HG02571 (cell line): ENCODE data around the gene CHRNA3.
"Not testable (repeated sequence)": the region's sequence is repeated elsewhere in the genome, so short reads cannot be mapped to it uniquely, and the experiment has no call there.

Experiments used
- ATAC-seq: cut with Tn5 transposase; IDR thresholded peaks from one replicate; pipeline ENCODE4 v1.9.1; 2021; ENCODE audit warnings: mild to moderate bottlenecking, moderate library complexity; ENCODE audit not compliant: unreplicated experiment

CHRNA3 gene

DNA sequence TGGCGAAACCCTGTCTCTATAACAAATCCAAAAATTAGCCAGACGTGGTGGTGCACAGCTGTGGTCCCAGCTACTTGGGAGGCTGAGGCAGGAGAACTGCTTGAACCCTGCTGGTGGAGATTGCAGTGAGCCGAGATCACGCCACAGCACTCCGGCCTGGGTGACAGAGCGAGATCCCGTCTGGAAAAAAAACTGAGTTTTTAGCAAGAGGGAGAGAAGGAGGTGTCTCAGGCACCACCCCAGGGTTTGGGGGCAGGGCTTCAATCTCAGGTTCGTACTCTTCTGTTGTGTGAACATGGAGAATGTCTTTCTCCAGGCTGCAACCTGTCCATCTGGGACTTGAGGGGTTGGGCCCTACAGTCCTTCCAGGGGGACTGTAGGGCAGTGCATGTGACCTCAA, 2.7 kb downstream of the CHRNA3 start:
- no peak for ATAC-seq

DNA sequence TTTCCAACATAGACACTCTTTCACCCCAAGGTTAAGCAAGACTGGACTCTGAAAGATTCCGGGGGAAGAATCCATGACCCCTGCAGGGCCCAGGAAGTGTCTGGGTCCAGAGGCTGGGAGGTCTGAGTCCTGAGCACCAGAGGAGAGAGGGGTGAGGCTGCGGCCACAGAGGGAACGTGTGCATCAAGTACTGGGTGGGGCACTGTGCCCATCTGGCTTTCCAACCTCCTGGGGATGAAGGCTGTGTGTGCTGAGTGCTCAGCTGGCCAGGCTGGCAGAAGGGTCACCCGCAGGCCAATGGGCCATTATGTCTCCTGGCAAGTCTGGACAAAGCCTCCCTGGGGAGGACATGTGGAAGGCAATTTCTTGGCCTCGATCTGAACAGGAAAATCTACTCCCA, 3.3 kb downstream of the CHRNA3 start:
- no peak for ATAC-seq

DNA sequence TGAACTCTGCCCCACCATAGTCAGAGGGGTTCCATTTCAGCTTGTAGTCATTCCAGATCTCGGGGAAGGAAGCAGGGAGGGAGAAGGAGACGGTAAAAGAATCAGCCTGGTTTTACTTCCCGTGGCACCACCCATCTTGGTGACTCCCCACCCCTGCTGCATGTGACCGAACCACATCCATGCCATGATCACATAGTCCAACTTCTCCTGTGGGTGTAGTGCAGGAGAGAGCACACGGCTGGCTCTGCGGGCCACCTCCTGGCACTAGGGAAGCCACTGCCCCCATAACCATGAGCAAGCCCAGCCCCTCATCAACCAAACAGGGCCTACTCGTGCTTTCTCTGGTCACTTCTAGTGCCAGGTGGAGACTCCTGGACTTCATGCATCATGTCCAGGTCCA, 3.7 kb downstream of the CHRNA3 start:
- no peak for ATAC-seq

DNA sequence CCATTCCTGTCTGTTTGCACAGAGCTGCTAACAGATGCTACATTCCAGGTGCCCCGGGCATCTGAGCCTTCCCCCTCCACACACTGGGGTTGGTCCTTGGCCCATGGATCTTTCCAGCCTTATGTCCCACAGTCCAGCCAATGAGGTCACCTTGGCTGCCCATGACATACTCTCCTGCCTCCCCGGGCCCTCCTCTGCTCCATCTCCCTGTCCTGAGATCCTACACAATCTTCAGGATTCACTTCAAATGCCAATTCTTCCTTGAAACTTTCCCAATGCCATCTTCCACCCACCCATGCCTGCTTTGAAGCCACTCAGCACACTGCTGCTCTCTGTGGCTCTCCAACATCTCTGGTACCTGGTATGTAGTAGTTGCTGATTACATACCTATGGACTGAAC, 4.3 kb downstream of the CHRNA3 start:
- no peak for ATAC-seq

GRCh38 chr15:78615151-78615589, 5.6 kb downstream of the CHRNA3 start:
- ATAC-seq = no peak

- no peak for ATAC-seq
Measured at GRCh38 chr15:78614021-78614420, 6.8 kb downstream of the CHRNA3 start.

DNA sequence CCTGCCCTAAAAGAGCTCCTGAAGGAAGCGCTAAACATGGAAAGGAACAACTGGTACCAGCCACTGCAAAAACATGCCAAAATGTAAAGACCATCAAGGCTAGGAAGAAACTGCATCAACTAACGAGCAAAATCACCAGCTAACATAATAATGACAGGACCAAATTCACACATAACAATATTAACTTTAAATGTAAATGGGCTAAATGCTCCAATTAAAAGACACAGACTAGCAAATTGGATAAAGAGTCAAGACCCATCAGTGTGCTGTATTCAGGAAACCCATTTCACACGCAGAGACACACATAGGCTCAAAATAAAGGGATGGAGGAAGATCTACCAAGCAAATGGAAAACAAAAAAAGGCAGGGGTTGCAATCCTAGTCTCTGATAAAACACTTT, 11.2 kb downstream of the CHRNA3 start:
- not testable (repeated sequence) for ATAC-seq

DNA sequence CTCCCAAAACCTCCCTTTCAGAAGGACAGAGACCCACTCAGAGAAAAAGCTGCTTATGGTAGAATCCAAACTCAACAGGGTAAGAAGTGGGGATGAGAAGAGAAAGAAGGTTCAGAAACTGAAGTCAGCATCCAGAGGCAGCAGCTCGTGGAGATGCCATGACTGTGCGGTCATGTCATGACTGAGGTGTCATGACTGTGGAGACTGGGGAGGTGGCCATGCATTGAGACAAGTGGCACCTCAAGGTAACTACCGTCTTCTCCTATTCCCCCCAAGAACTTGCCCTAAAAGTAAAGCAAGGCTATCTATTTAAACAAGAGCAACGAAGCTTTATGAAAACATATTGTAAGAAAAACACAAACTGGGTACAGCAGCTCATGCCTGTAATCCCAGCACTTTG, 15.1 kb downstream of the CHRNA3 start:
- no peak for ATAC-seq

DNA sequence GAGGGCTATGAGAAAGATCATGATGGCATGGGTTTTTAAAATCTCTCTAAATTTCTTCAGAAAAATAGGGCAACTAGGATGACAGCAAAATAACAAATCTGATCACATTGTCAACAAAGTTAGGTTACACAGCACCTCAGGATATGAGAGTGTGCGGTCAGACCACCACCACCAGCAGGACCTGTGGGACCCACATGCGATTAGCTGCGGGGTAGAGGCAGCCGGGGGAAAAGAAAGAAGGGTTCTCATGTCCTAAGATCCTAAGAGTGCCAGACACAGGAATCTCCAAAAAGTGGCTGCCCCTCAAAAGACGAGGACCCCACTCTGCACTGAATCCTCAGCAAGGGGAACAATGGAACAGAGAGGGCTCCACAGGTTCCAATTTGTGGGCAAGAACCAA, 15.6 kb downstream of the CHRNA3 start:
- no peak for ATAC-seq

DNA sequence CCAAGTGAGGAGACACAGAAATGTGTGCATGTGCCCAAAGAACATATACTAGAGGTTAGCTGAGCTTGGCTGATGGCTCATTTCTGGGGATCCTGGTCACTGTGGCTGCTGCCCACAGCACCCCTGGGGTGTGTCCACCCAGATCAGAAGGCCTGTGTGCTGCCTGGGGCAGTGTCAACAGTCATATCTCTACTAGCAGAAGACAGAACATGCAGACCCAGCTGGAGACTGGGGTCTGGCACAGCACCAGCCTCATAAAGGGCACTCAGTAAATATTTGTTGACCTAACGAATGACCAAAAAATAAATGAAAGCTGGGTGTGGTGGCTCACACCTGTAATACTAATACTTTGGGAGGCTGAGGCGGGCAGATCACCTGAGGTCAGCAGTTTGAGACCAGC, 16.4 kb downstream of the CHRNA3 start:
- no peak for ATAC-seq

DNA sequence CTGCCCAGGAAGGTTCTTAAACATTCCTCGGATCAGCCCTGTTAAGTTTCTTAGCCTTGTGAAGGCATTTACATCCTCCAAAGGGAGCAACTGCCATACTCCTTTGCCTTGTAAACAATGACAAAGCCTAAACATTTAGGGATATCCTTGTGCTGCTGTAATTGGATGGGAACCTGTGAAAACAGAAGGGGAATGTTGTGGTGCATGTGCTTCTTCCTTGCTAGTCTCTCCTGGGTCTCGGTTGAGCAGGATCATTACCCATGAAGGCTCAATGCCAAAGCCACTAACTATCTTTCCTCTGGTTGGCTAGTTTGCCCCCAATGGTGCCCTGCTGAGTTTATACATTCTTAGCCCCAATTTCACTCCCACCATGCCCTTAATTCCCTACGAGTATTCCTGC, 17.3 kb downstream of the CHRNA3 start:
- no peak for ATAC-seq

DNA sequence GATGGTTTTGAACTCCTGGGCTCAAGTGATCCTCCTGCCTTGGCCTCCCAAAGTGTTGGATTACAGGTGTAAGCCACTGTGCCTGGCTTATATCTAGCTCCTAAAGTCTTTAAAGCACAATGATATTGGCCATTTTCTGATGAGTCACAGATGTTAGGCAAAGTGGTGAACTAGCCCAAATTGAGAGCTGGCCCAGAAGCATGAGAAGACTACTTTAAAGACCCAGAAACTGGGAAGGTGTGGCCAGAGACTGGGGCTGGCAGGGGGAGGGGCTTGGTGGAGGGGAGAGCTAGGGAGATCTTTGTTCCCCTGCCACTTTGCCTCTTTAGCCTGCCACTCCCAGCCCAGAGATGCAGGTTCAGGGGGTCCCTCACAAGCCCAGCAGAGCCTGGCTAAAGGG, 21.6 kb downstream of the CHRNA3 start:
- ATAC-seq = no peak

DNA sequence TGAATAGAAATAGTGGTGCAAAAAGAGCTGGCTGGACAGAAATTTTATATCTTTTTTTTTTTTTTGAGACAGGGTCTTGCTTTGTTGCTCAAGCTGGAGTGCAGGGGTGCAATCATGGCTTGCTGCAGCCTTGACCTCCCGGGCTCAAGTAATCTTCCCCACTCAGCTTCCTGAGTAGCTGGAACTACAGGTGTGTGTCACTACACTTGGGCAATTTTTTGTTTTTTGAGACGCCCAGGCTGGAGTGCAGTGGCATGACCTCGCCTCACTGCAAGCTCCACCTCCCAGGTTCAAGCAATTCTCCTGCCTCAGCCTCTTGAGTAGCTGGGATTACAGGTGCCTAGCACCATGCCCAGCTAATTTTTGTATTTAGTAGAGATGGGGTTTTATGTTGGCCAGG, 22.4 kb downstream of the CHRNA3 start:
- ATAC-seq = no peak

GRCh38 chr15:78597583-78597982, 23.2 kb downstream of the CHRNA3 start:
- ATAC-seq = no peak

GRCh38 chr15:78574944-78575343, 45.9 kb downstream of the CHRNA3 start:
- ATAC-seq = no peak

DNA sequence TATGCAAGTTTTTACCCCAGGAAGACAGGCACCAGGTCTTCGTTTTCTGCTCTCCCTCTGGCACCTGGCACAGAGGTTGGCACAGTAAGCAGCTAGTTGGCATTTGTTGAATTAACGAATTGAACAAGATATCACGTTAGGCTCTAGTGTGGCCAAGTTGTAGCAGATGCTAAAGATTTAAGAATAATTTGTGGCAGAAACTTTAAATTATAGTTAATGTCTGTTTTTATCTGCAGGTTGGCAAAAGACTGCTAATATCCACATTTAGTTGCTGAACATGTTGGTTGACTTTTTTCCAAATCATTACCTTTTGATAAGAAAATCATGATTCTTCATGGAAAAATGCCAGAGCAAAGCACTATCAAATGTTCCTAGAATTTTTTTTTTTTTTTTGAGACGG, 47.4 kb downstream of the CHRNA3 start:
- ATAC-seq = no peak

DNA sequence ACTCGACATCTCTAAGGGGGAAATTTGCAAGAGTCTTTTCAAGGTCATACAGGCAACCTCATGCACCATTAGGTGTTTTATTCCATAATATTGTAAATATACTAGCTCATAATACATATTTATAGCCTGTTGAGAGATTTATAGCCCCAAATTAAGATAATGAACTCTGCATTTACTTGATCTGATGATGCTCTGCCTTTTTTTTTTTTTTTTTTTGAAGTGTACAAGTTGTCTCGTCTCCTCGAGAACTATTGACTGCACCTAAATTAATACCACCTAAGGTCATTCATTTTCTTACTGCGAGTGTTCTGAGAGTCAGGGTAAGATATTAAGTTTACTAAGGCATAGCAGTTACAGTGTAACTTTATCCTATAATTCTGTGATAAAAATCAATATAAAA, 49.4 kb downstream of the CHRNA3 start:
- ATAC-seq = no peak

- ATAC-seq = no peak
Measured at GRCh38 chr15:78570710-78571109, 50.1 kb downstream of the CHRNA3 start.

GRCh38 chr15:78567531-78567930, 53.3 kb downstream of the CHRNA3 start:
- ATAC-seq = no peak

DNA sequence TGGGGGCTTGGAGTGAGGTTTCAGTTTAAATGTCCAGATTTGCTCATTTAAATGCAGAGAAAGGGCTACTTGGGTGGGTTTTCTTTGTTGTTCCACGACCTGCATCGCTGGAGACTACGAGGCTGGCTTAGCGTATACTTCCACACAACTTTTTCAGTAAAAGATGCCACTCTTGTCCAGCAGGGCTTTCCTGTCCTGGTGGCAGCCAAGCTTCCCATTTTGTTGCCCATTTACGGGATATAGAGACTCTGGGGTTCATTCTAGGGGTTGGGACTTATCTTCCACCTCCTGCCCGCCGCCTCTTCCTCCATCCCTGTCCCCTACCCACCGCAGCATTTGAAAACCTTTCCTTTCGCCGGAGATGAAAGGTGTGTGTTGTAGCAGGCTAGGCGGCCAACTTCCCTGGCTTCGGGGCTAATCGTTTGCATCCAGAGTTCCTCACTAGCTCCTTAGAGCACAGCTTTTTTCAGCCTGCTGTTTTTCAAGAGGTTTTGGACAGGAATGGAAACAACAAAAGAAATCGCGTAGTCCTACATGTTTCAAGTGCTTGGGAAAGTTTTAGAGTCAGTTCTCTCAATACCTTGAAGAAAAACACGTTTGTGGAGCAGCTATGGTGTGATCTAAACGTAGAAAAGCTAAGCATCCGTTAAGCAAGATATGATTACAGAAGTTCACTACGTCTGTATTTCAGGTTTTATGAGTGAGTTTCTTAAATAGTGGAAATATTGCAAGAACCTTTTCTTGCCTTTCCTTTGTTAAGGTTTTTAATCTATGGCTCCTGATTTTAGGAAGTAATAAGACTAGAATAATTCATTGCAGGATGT, 54.6 kb downstream of the CHRNA3 start:
- peak; percentile 12 for ATAC-seq

GRCh38 chr15:78565097-78565950, 55.5 kb downstream of the CHRNA3 start, which contains the start of gene CHRNA5:
Gene CHRNA5, plus strand, starts transcription at chr15:78565520. Its CDS starts 200 bp downstream, at chr15:78565720.
- ATAC-seq = peak; percentile 86

DNA sequence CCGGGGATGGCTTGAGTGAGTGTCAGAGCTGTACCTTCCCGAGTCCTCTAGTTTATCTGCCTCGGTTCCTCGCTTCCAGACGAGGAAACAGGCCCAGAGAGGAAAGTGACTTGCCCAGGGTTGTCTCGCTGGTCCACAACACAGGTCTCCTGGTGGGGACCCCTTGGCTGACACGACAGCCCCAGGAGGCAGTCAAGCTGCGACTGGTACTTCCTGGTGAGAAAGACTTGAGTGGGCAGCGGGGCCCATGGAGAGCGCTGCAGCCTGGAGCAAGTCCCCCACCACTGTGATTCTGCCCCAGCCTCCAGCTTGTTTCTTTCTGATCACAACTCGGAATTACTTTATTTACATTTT, 56.1 kb downstream of the CHRNA3 start:
- peak; percentile 7 for ATAC-seq
